SJSA1 (cell line): Measurements from ENCODE around the gene CFAP52. TPM values are rescaled to one million over a fixed set of nuclear protein-coding genes. Genes with fewer than 3 reads are reported as not detected.
"Not testable (repeated sequence)": the region's sequence is repeated elsewhere in the genome, so short reads cannot be mapped to it uniquely, and the experiment has no call there.

ENCODE experiments used
- DNase-seq, 2 experiments: peaks; one replicate each; pipeline ENCODE4 v3.0.0-alpha.2; 2015 to 2020; ENCODE audit warnings: low spot score in 2 of 2, low read depth in 1 of 2
- H3K27ac ChIP-seq: fragments of 250-450 bp; sonication (Bioruptor Pico); 2 replicates; pipeline ENCODE4 v1.5.1; 2020; ENCODE audit warnings: mild to moderate bottlenecking, moderate library complexity
- H3K27me3 ChIP-seq: fragments of 250-450 bp; sonication (Bioruptor Pico); replicated peaks from 2 replicates; pipeline ENCODE4 v1.5.1; 2020; ENCODE audit warnings: mild to moderate bottlenecking, moderate library complexity
- H3K36me3 ChIP-seq: fragments of 250-450 bp; sonication (Bioruptor Pico); 2 replicates; pipeline ENCODE4 v1.5.1; 2020; ENCODE audit warnings: mild to moderate bottlenecking
- H3K4me1 ChIP-seq: fragments of 250-450 bp; sonication (Bioruptor Pico); replicated peaks from 2 replicates; pipeline ENCODE4 v1.6.1; 2021; ENCODE audit warnings: mild to moderate bottlenecking
- H3K4me3 ChIP-seq: fragments of 250-450 bp; sonication (Bioruptor Pico); 2 replicates; pipeline ENCODE4 v1.5.1; 2020; ENCODE audit warnings: mild to moderate bottlenecking
- H3K9me3 ChIP-seq: fragments of 250-450 bp; sonication (Bioruptor Pico); replicated peaks from 2 replicates; pipeline ENCODE4 v1.5.1; 2020; ENCODE audit warnings: mild to moderate bottlenecking
- total RNA-seq: library from RNA; depleted of rRNA; stranded (reverse); fragments of >200 nt; shearing (Covaris generic); gene quantifications from 2 replicates; pipeline ENCODE4 v1.2.3, GENCODE V29; 2014

CFAP52 gene
- total RNA-seq, 1 experiment from 2014 or later: not detected

DNA sequence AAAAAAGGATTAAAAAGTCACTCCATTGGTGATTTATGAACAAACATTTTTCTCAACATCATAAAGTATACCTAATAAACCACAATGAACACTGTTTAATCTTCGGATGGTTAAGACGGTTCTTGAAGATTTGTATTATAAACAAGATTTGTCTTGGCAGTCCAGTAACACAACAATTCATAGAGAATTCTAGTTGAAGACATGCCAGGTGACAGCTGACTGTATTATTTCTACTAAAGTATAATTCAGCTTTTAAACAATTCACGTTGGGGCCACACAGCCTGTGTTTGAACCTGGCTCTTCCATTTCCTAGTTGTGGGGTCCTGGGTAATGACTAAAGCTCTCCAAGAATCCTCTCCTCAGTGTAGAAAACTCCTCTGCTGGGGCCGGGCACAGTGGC, 22.8 kb upstream of the CFAP52 start:
- no peak for DNase-seq
- Histone ChIP-seq H3K27ac (no peak overlapping the region), H3K4me3 (no peak overlapping the region), H3K4me1 (peaks cover 14% of the 10 kb centered on the region), H3K36me3 (no peaks in the 10 kb centered on the region), H3K27me3 (no peaks in the 10 kb centered on the region), H3K9me3 (no peaks in the 10 kb centered on the region)

DNA sequence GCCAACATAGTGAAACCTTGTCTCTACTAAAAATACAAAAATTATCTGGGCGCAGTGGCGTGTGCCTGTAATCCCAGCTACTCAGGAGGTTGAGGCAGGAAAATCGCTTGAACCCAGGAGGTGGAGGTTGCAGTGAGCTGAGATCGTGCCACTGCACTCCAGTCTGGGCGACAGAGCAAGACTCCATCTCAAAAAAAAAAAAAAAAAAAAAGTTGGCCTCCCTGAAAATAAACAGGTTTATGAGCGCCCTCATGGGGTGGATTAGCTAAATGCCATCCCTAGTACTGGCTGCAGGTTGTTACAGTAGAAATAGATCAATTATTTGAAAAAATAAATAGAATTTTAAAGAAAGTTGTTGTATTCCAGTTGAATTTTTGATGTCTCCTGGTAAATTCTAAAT, 21.7 kb upstream of the CFAP52 start:
- H3K4me3 ChIP-seq, H3K27ac ChIP-seq, H3K27me3 ChIP-seq, H3K36me3 ChIP-seq, H3K9me3 ChIP-seq: not testable (repeated sequence)
- peaks cover 14% of the 10 kb centered on the region for H3K4me1 ChIP-seq
- DNase-seq: peak; percentile 25 to 55

DNA sequence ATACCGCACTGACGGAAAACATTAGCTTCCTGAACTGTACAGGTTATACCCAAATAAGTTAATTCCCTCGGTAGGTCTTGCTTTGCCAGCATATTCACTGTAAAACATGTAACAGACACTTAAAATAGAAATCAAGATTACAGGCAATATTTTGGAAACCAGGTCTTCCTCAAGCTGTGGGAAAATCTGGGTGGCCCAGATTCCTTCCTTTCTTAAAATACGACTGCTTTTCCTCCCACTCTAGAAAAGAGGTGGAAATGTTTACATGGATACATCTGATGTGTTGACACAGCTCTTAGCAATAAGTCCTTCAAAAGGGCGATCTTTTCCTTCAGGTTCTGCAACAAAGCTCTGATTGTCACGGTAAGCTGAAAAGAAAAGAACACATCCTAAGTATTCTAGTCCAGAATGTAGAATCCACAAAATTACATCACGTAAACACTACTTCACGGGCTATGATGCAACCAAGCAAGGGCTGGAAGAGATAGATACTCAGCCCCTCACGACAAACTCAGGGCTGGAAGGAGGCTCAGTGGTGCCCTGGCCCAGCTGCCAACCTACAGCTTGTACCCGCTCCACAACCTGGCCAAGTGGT, 19.2 kb upstream of the CFAP52 start:
- Histone ChIP-seq H3K4me3 (no peak overlapping the region), H3K36me3 (no peaks in the 10 kb centered on the region), H3K4me1 (peaks cover 14% of the 10 kb centered on the region), H3K27ac (peak overlapping the region; percentile 52), H3K27me3 (no peaks in the 10 kb centered on the region), H3K9me3 (no peaks in the 10 kb centered on the region)
- DNase-seq: peak in 1 of 2 experiments; percentile 69

DNA sequence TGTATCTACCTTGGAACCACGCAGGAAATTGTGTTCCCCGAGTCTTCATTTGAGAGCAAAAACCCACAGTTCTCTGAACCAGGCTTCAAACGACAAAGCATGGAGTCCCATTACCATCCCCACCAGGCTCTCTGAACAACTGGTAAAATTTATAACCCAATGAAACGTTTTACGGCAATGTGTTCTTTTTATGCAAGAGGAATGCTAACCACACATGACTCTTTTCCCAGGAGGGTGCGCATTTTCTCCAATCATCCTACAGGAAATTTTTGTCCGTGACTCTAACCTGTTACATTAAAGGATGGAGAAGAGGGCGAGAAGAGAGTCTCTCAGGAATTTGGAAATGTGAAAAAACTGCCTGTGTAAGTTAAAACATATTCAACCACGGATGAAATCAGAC, 18.6 kb upstream of the CFAP52 start:
- no peaks in the 10 kb centered on the region for H3K27me3 ChIP-seq
- no peak overlapping the region for H3K4me3 ChIP-seq
- H3K9me3 ChIP-seq: no peaks in the 10 kb centered on the region
- H3K4me1 ChIP-seq: peaks cover 14% of the 10 kb centered on the region
- peak overlapping the region; percentile 52 for H3K27ac ChIP-seq
- no peaks in the 10 kb centered on the region for H3K36me3 ChIP-seq
- DNase-seq: no peak

DNA sequence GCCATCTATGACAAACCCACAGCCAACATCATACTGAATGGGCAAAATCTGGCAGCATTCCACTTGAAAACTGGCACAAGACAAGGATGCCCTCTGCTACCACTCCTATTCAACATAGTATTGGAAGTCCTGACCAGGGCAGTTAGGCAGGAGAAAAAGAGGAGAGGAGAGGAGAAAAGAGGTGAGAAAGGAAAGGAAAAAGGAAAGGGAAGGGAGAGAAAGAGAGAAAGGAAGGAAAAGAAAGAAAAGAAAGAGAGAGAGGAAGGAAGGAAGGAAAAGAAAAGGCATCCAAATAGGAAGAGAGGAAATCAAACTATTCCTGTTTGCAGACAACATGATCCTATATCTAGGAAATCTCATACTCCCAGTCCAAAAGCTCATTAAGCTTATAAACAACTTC, 12.3 kb upstream of the CFAP52 start:
- Histone ChIP-seq H3K27me3 (no peaks in the 10 kb centered on the region), H3K4me1 (no peaks in the 10 kb centered on the region), H3K4me3 (no peak overlapping the region), H3K27ac (no peak overlapping the region), H3K9me3 (no peaks in the 10 kb centered on the region), H3K36me3 (peaks cover 26% of the 10 kb centered on the region)
- DNase-seq: no peak

DNA sequence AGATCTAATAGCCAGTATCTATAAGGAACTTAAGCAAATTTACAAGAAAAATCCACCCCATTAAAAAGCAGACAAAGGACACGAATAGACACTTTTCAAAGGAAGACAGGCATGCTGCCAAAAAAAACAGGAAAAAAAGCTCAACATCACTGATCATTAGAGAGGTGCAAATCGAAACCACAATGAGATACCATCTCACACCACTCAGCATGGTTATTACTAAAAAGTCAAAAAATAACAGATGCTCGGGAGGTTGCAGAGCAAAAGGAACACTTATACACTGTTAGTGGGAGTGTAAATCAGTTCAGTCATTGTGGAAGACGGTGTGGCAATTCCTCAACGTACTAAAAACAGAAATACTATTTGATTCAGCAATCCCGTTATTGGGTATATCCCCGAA, 10.4 kb upstream of the CFAP52 start:
- no peak for DNase-seq
- no peaks in the 10 kb centered on the region for H3K4me1 ChIP-seq
- no peak overlapping the region for H3K27ac ChIP-seq
- H3K9me3 ChIP-seq: no peaks in the 10 kb centered on the region
- no peak overlapping the region for H3K4me3 ChIP-seq
- H3K36me3 ChIP-seq: peaks cover 40% of the 10 kb centered on the region
- no peaks in the 10 kb centered on the region for H3K27me3 ChIP-seq

DNA sequence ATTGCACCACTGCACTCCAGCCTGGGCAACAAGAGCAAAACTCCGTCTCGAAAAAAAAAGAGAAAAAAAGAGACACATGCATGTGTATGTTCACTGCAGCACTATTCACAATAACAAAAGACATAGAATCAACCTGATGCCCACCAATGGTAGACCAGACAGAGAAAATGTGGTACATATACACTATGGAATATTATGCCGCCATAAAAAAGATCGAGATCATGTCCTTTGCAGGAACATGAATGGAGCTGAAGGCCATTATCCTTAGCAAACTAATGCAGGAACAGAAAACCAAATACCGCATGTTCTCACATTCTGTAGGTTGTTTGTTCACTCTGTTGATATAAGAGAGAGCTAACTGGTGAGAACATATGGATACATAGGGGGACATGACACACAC, 9.7 kb upstream of the CFAP52 start:
- not testable (repeated sequence) for H3K27ac ChIP-seq, H3K27me3 ChIP-seq, H3K9me3 ChIP-seq, H3K4me3 ChIP-seq, DNase-seq, H3K4me1 ChIP-seq
- H3K36me3 ChIP-seq: peaks cover 40% of the 10 kb centered on the region

DNA sequence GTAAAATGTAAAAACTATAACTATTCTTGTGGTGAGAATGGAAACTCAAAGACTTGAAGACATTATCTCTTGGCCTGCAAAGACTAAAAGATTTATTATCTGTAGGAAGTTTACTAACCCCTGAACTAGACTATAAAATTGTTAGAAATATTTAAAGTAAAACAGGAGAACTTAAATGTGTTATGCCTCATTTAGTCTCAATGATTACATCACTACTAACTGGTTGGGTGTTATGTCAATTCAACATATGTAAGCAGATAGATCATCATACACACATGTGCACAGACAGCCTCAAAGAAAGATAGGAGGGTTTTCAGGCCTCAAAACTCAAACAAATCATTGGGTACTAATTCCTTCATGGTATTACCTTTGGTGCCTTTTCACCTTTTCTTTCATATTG, 8.4 kb upstream of the CFAP52 start:
- Histone ChIP-seq H3K27ac (no peak overlapping the region), H3K4me1 (no peaks in the 10 kb centered on the region), H3K9me3 (no peaks in the 10 kb centered on the region), H3K36me3 (peaks cover 40% of the 10 kb centered on the region), H3K4me3 (no peak overlapping the region), H3K27me3 (no peaks in the 10 kb centered on the region)
- no peak for DNase-seq

DNA sequence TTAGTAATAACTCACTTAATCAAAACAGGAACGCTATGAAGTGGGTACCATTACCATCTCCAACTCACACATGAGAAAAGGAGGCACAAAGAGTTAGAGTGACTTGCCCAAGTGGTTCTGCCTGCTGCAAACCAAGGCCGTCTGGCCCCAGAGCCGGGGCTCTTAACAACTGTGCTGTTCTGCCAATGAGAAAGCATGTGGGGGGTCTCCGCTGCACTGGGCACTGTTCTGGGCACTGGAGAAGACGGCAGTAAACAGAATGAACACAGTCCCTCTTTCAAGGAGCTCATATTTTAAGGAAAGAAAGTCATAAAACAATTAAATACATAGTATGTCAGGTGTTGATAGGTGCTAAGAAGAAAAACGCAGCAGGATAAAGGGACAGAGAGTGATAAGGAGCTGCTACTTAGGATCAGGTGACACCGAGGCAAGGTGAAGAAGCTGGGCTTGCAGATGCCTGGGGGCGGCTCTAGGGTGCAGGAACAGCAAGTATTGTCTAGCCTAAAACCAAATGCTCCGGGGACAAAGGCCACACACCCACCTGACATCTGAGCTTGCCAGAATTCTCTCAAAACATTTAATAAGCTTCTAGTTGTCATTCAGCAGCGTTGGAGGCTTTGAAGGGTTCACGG, 7.4 kb upstream of the CFAP52 start:
- DNase-seq: no peak
- peaks cover 37% of the 10 kb centered on the region for H3K36me3 ChIP-seq
- no peaks in the 10 kb centered on the region for H3K9me3 ChIP-seq

DNA sequence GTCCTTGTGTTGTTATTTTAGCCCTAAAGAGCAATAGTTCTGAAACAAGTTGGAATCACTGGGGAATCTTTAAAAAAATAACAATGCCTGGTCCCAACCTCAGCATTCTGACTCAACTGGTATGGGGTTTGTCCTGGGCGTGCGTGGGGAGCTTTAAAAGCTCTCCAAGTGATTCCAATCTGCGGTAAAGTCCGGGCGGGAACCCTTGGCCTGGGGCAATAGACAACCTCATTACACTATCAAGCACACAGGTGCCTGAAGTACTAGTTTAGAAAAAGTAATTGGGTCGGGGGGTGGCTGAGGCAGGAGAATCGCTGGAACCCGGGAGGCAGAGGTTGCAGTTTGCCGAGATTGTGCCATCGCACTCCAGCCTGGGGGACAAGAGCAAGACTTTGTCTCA, 5.2 kb upstream of the CFAP52 start:
- H3K36me3 ChIP-seq: peaks cover 34% of the 10 kb centered on the region
- 0 out of 2 replicates have a peak, but pooled peaks cover 3% of the 10 kb centered on the region for H3K4me1 ChIP-seq
- H3K9me3 ChIP-seq: no peaks in the 10 kb centered on the region
- H3K27me3 ChIP-seq: no peaks in the 10 kb centered on the region
- H3K4me3 ChIP-seq: no peak overlapping the region
- DNase-seq: no peak
- no peak overlapping the region for H3K27ac ChIP-seq

More for the DNA sequence above, 7.4 kb upstream of the CFAP52 start:
- Histone ChIP-seq H3K27ac (no peak overlapping the region), H3K4me3 (no peak overlapping the region), H3K27me3 (no peaks in the 10 kb centered on the region), H3K4me1 (no peaks in the 10 kb centered on the region)

DNA sequence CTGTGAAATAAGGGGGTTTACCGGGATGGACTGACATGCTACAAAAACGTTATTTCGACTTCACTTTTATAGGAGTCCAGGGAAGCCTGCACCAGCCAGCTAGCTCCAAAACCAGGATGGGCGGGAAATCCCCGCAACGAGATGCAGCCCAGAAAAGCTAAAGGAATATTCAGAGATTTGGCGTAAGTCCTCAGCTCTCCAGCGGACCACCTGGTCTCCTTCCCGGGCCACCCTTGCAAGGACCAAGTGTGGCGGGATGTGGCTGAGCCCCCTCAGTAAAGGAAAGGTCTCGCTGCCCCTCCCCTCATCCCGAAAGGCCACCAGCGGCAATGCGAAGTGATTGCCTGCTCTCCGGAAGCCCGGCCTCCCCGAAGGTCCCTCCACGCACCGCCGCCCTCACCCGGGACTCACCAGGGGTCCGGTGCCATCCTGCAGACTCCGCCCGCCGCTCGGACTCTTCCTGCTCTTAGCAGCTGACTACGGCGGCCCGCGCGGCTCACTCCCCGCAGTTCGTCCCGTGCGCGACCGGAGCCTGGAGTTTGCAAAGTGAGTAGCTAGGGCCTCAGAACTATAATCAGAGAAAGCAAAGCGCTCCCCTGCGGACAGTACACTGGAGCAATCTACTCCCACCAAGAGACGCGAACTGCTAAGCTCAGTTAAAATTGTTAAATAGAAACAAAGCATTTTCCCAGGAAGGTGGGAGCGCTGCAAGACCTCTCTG, 901 bp upstream of the CFAP52 start, which contains the start of gene STX8:
Gene STX8, minus strand, starts transcription at position 440 of the 721 bp plus-strand sequence. Its CDS starts 12 bp downstream, at position 428.
- no peaks in the 10 kb centered on the region for H3K9me3 ChIP-seq
- H3K4me1 ChIP-seq: 0 out of 2 replicates have a peak, but pooled peaks cover 3% of the 10 kb centered on the region
- peak within 1 kb of the TSS; percentile 70 for H3K4me3 ChIP-seq
- no peaks in the 10 kb centered on the region for H3K27me3 ChIP-seq
- peaks cover 3% of the 10 kb centered on the region; the same call in 1 of the 2 replicates for H3K36me3 ChIP-seq
- H3K27ac ChIP-seq: no peak within 1 kb of the TSS
- peak; percentile 84 to 93 for DNase-seq

DNA sequence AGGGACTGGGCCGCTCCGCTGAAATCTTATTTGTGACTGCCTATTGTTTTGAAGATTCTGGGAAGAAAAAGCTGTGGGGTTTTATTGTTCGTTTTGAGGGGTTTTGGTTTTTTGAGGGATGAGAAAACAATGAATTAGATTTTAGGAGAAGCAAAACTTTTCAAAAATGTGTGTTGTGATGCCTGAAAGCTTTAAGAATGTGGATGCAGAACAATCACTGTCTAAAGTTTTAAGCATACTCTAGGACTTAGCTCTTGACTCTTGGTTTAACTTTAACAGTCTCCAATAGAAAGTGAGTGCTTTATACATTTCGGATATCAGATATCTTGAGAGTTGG, 899 bp downstream of the CFAP52 start:
- DNase-seq: no peak
- no peak overlapping the region for H3K4me3 ChIP-seq
- H3K36me3 ChIP-seq: no peaks in the 10 kb centered on the region
- H3K27ac ChIP-seq: no peak overlapping the region
- no peaks in the 10 kb centered on the region for H3K27me3 ChIP-seq
- 0 out of 2 replicates have a peak, but pooled peaks cover 3% of the 10 kb centered on the region for H3K4me1 ChIP-seq
- no peaks in the 10 kb centered on the region for H3K9me3 ChIP-seq

DNA sequence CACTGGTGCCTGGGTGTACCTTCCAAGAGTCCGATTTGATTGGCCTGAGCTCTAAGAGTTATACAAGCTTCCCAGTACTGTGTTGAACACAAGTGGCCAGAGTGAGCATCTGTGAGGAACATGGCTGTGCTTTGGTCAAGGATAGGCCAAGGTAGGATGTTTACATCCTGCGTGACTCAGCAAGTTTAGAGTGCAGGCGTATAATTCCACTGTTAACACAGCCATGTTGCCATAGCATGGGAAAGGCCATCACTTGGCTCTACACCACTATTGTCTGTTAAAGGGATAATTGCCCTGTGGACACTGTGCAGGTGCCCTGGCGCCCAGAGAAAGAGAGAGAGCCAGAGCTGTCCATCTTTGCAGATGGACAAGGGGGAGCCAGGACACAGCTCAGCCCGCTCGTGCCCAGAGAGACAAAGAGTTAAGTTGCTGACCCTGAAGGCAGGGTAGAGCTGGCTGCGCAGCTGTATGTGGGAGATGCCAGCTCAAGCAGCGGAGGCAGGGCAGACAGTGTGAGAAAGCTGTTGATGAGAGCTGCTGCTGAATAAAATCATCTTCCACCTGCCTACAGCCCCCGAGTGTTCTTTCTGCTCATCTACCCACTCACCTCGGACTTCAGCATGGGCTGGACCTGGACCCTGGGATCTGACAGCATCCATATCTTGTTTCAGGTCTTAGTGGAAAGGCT, 11.7 kb downstream of the CFAP52 start:
- no peaks in the 10 kb centered on the region for H3K27me3 ChIP-seq
- no peaks in the 10 kb centered on the region for H3K9me3 ChIP-seq
- no peak overlapping the region for H3K27ac ChIP-seq
- H3K4me3 ChIP-seq: no peak overlapping the region
- H3K36me3 ChIP-seq: no peaks in the 10 kb centered on the region
- DNase-seq: no peak
- H3K4me1 ChIP-seq: no peaks in the 10 kb centered on the region

DNA sequence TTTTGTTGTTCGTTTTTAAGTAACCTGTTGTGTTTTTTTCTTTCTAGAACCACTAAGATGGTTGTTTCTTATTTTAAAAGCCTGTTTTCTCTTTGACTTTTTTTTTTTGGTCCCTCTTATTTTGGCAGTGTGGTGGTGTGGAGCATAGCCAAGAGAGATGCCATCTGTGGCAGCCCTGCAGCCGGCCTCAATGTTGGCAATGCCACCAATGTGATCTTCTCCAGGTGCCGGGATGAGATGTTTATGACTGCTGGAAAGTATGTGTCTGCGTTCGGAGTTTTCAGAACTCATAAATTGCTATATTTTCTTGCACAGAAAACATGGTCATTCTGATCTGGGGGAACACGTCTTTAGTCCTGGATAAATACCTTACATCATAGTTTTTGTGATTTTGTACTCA, 17.6 kb downstream of the CFAP52 start:
- no peak for DNase-seq
- Histone ChIP-seq H3K27ac (no peak overlapping the region), H3K4me1 (no peaks in the 10 kb centered on the region), H3K9me3 (no peaks in the 10 kb centered on the region), H3K27me3 (no peaks in the 10 kb centered on the region), H3K36me3 (no peaks in the 10 kb centered on the region), H3K4me3 (no peak overlapping the region)
